ENCODE results near the gene LRCH4.
"Not testable (repeated sequence)": the region's sequence is repeated elsewhere in the genome, so short reads cannot be mapped to it uniquely, and the experiment has no call there.

LRCH4 gene

GRCh38 chr7:100532165-100533022, 53.5 kb downstream of the LRCH4 start:
- no peak for DNase-seq (ENCODE audit: extremely low read depth, low read depth)
- no peak for TF ChIP-seq CTCF (IDR thresholded peaks at IDR 0.05; ENCODE audit: low read depth, low read length, missing control alignments)
- H3K4me3 ChIP-seq (replicated peaks; ENCODE audit: low read depth, low read length): no peak overlapping the region

- not testable (repeated sequence) for DNase-seq (ENCODE audit: extremely low read depth, low read depth); H3K4me3 ChIP-seq (replicated peaks; ENCODE audit: low read depth, low read length)
Measured at GRCh38 chr7:100528108-100528866, 57.6 kb downstream of the LRCH4 start.
